Measurements from ENCODE around the gene ARL6IP6.

- TF ChIP-seq, protein P1, sequence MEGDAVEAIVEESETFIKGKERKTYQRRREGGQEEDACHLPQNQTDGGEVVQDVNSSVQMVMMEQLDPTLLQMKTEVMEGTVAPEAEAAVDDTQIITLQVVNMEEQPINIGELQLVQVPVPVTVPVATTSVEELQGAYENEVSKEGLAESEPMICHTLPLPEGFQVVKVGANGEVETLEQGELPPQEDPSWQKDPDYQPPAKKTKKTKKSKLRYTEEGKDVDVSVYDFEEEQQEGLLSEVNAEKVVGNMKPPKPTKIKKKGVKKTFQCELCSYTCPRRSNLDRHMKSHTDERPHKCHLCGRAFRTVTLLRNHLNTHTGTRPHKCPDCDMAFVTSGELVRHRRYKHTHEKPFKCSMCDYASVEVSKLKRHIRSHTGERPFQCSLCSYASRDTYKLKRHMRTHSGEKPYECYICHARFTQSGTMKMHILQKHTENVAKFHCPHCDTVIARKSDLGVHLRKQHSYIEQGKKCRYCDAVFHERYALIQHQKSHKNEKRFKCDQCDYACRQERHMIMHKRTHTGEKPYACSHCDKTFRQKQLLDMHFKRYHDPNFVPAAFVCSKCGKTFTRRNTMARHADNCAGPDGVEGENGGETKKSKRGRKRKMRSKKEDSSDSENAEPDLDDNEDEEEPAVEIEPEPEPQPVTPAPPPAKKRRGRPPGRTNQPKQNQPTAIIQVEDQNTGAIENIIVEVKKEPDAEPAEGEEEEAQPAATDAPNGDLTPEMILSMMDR (conservative IDR thresholded peaks at IDR 0.05 in 1 of 2, IDR thresholded peaks at IDR 0.05 in 1 of 2; ENCODE audit: extremely low read depth in 1 of 2, insufficient read depth in 1 of 2, low read depth in 1 of 2, low read length in 2 of 2): no peak
- TF ChIP-seq EZH2 (IDR thresholded peaks at IDR 0.05; ENCODE audit: borderline replicate concordance, low read length): no peak
These were observed 1.6 kb upstream of the ARL6IP6 start for GRCh38 chr2:152716805-152717227.
